H1 (cell line): Measurements from ENCODE around the gene ABCC10. TPM values are rescaled to one million over a fixed set of nuclear protein-coding genes. Genes with fewer than 3 reads are reported as not detected.

Source experiments
- CTCF ChIA-PET: fragments of 300-600 bp; sonication (Branson Sonifier 250); formaldehyde crosslinking; loops from one replicate; lab custom pipeline; 2021; ENCODE audit not compliant: partially characterized antibody; lab: Charles Lee
- POLR2A ChIA-PET: fragments of 300-600 bp; sonication (Branson Sonifier 250); formaldehyde crosslinking; loops from one replicate; lab custom pipeline; 2021; ENCODE audit warnings: inconsistent platforms; ENCODE audit not compliant: partially characterized antibody; lab: Charles Lee
- DNase-seq, 2 experiments: peaks; one replicate each; pipeline versions ENCODE4 v3.0.0 to v3.0.0-alpha.2; 2010 to 2022; ENCODE audit warnings: low spot score in 2 of 2, low read depth in 1 of 2, mixed read lengths in 1 of 2
- FAIRE-seq: peaks from 2 replicates; lab custom pipeline; 2011; peaks lifted over from hg19 to GRCh38; lab: Jason Lieb, UNC
- H2AFZ ChIP-seq: 2 replicates; pipeline ENCODE4 v1.8.1; 2012; ENCODE audit warnings: low read length, inconsistent platforms
- H2AK5ac ChIP-seq: 2 replicates; pipeline ENCODE4 v1.6.1; 2013; ENCODE audit warnings: low read depth, low read length
- H2BK120ac ChIP-seq: replicated peaks from 2 replicates; pipeline ENCODE3; 2013; ENCODE audit warnings: low read depth, low read length, inconsistent platforms
- H2BK12ac ChIP-seq: 2 replicates; pipeline ENCODE4 v1.6.1; 2013; ENCODE audit warnings: low read depth, low read length
- H2BK15ac ChIP-seq: 2 replicates; pipeline ENCODE4 v1.6.1; 2013; ENCODE audit warnings: low read length
- H2BK20ac ChIP-seq: 2 replicates; pipeline ENCODE4 v1.6.1; 2013; ENCODE audit warnings: low read length
- H2BK5ac ChIP-seq: 2 replicates; pipeline ENCODE4 v1.6.1; 2013; ENCODE audit warnings: low read depth, low read length
- H3K14ac ChIP-seq: 2 replicates; pipeline ENCODE4 v1.6.1; 2013; ENCODE audit warnings: inconsistent platforms; ENCODE audit not compliant: insufficient read length
- H3K18ac ChIP-seq: 2 replicates; pipeline ENCODE4 v1.6.1; 2013; ENCODE audit warnings: low read length; ENCODE audit errors: extremely low read depth
- H3K23ac ChIP-seq: 2 replicates; pipeline ENCODE4 v1.6.1; 2013; ENCODE audit warnings: inconsistent platforms; ENCODE audit not compliant: insufficient read length
- H3K23me2 ChIP-seq: 2 replicates; pipeline ENCODE4 v1.6.1; 2013; ENCODE audit warnings: low read depth, low read length
- H3K27ac ChIP-seq: 2 replicates; pipeline ENCODE4 v1.6.1; 2011; ENCODE audit warnings: low read depth, low read length, inconsistent platforms
- H3K27me3 ChIP-seq, 4 experiments: replicated peaks in 1 of 4; 1 replicate in 1 of 4; 2 replicates in 3 of 4; pipeline versions ENCODE4 v1.6.1 to v1.8.1; 2011 to 2013; ENCODE audit warnings: low read length in 3 of 4, mild to moderate bottlenecking in 3 of 4, inconsistent platforms in 2 of 4, mixed read lengths in 2 of 4, moderate library complexity in 1 of 4; ENCODE audit not compliant: control insufficient read depth in 3 of 4, insufficient read depth in 3 of 4; ENCODE audit errors: extremely low read depth in 1 of 4
- H3K36me3 ChIP-seq, 4 experiments: 2 replicates each; pipeline versions ENCODE4 v1.6.1 to v1.8.1; 2011 to 2013; ENCODE audit warnings: mild to moderate bottlenecking in 4 of 4, low read length in 3 of 4, moderate library complexity in 2 of 4, control low read depth in 1 of 4, inconsistent platforms in 1 of 4; ENCODE audit not compliant: insufficient read depth in 4 of 4, control insufficient read depth in 2 of 4
- H3K4ac ChIP-seq: replicated peaks from 2 replicates; pipeline ENCODE3; 2013; ENCODE audit warnings: low read length, low read depth, mixed read lengths, inconsistent platforms; ENCODE audit not compliant: insufficient read length
- H3K4me1 ChIP-seq, 4 experiments: replicated peaks in 1 of 4; 1 replicate in 1 of 4; 2 replicates in 3 of 4; pipeline versions ENCODE4 v1.6.1 to v1.8.1; 2011 to 2013; ENCODE audit warnings: low read length in 3 of 4, inconsistent platforms in 2 of 4, mixed read lengths in 1 of 4; ENCODE audit not compliant: insufficient read depth in 4 of 4, control insufficient read depth in 3 of 4
- H3K4me2 ChIP-seq, 2 experiments: 2 replicates each; pipeline versions ENCODE4 v1.6.1 to v1.8.1; 2011 to 2013; ENCODE audit warnings: low read depth in 2 of 2, low read length in 2 of 2, control low read depth in 1 of 2, inconsistent platforms in 1 of 2, mild to moderate bottlenecking in 1 of 2; ENCODE audit not compliant: insufficient read depth in 1 of 2
- H3K4me3 ChIP-seq, 4 experiments: fragments of 200-600, 300-600 bp in 1 of 4; sonication (generic), shearing (Covaris generic), sonication (Bioruptor Twin) in 1 of 4; 2 replicates each; pipeline versions ENCODE4 v1.5.1 to v1.8.1; 2011 to 2016; ENCODE audit warnings: low read length in 4 of 4, low read depth in 3 of 4, control low read depth in 2 of 4, inconsistent platforms in 2 of 4, mild to moderate bottlenecking in 2 of 4, mixed read lengths in 1 of 4, moderate library complexity in 1 of 4; ENCODE audit not compliant: insufficient read depth in 2 of 4; ENCODE audit errors: extremely low read depth in 1 of 4
- H3K56ac ChIP-seq: replicated peaks from 2 replicates; pipeline ENCODE3; 2013; ENCODE audit warnings: low read depth, mild to moderate bottlenecking, mixed read lengths, low read length, inconsistent platforms; ENCODE audit not compliant: insufficient read length
- H3K79me1 ChIP-seq: 2 replicates; pipeline ENCODE4 v1.6.1; 2013; ENCODE audit warnings: low read depth, low read length, control low read depth
- H3K79me2 ChIP-seq, 2 experiments: 2 replicates each; pipeline versions ENCODE4 v1.6.1 to v1.8.1; 2012 to 2013; ENCODE audit warnings: low read length in 2 of 2, mild to moderate bottlenecking in 2 of 2, inconsistent platforms in 1 of 2; ENCODE audit not compliant: insufficient read depth in 2 of 2, control insufficient read depth in 1 of 2
- H3K9ac ChIP-seq, 4 experiments: replicated peaks in 1 of 4; 1 replicate in 1 of 4; 2 replicates in 3 of 4; pipeline versions ENCODE4 v1.6.1 to v1.8.1; 2011 to 2013; ENCODE audit warnings: low read depth in 3 of 4, low read length in 3 of 4, control low read depth in 2 of 4, mild to moderate bottlenecking in 2 of 4, moderate library complexity in 2 of 4, inconsistent platforms in 1 of 4; ENCODE audit errors: extremely low read depth in 1 of 4
- H3K9me3 ChIP-seq, 2 experiments: 2 replicates each; pipeline versions ENCODE4 v1.6.1 to v1.8.1; 2012 to 2013; ENCODE audit warnings: mild to moderate bottlenecking in 2 of 2, moderate library complexity in 2 of 2, control low read depth in 1 of 2, inconsistent platforms in 1 of 2, low read depth in 1 of 2, low read length in 1 of 2, mixed read lengths in 1 of 2; ENCODE audit not compliant: insufficient read depth in 2 of 2
- H4K20me1 ChIP-seq, 2 experiments: replicated peaks in 1 of 2; 2 replicates each; pipeline versions ENCODE3 to v1.8.1; 2011 to 2013; ENCODE audit warnings: inconsistent platforms in 2 of 2, low read length in 2 of 2, mild to moderate bottlenecking in 1 of 2; ENCODE audit not compliant: insufficient read depth in 2 of 2, control insufficient read depth in 1 of 2
- H4K5ac ChIP-seq: 2 replicates; pipeline ENCODE4 v1.6.1; 2013; ENCODE audit warnings: low read length, low read depth, mixed read lengths, inconsistent platforms; ENCODE audit not compliant: insufficient read length
- H4K8ac ChIP-seq: 2 replicates; pipeline ENCODE4 v1.8.0; 2013; ENCODE audit warnings: mild to moderate bottlenecking, moderate library complexity, low read length, inconsistent platforms; ENCODE audit not compliant: insufficient read depth; ENCODE audit errors: extremely low read depth
- H4K91ac ChIP-seq: replicated peaks from 2 replicates; pipeline ENCODE3; 2013; ENCODE audit warnings: low read length, mixed read lengths, inconsistent platforms; ENCODE audit not compliant: insufficient read length
- CEBPB ChIP-seq: IDR thresholded peaks from 2 replicates; pipeline ENCODE4 v1.6.1; 2012; ENCODE audit warnings: low read depth, low read length
- CREB1 ChIP-seq: IDR thresholded peaks from 2 replicates; pipeline ENCODE4 v1.6.1; 2012; ENCODE audit warnings: inconsistent platforms
- FOSL1 ChIP-seq: IDR thresholded peaks from 2 replicates; pipeline ENCODE4 v1.6.1; 2011; ENCODE audit warnings: mild to moderate bottlenecking, low read depth, low read length, moderate library complexity; ENCODE audit not compliant: insufficient read depth
- RBBP5 ChIP-seq: IDR thresholded peaks from 2 replicates; pipeline ENCODE4 v1.7.1; 2012; ENCODE audit warnings: low read depth, mild to moderate bottlenecking, inconsistent platforms, low read length, moderate library complexity, borderline replicate concordance
- RNF2 ChIP-seq: fragments of 200-900, 300-1000 bp; sonication (generic); IDR thresholded peaks from 2 replicates; pipeline ENCODE4 v1.7.1; 2016; ENCODE audit warnings: borderline replicate concordance, low read depth, mild to moderate bottlenecking, antibody characterized with exemption, low read length; ENCODE audit not compliant: poor library complexity, severe bottlenecking; ENCODE audit errors: missing control alignments
- RXRA ChIP-seq: IDR thresholded peaks from 2 replicates; pipeline ENCODE4 v1.6.1; 2011; ENCODE audit warnings: low read depth, mild to moderate bottlenecking, low read length, moderate library complexity; ENCODE audit not compliant: insufficient read depth
- SP4 ChIP-seq: IDR thresholded peaks from 2 replicates; pipeline ENCODE4 v1.6.1; 2012; ENCODE audit warnings: low read length, inconsistent platforms
- SRF ChIP-seq: IDR thresholded peaks from 2 replicates; pipeline ENCODE4 v1.6.1; 2011; ENCODE audit warnings: mild to moderate bottlenecking, low read depth, low read length, moderate library complexity
- TAF1 ChIP-seq: IDR thresholded peaks from 2 replicates; pipeline ENCODE4 v1.6.1; 2011; ENCODE audit warnings: mild to moderate bottlenecking, low read depth, low read length
- WGBS, 2 experiments: shearing (Covaris generic) in 1 of 2; methylation state at CpG; one replicate each; pipeline versions ENCODE4 v1.1.6 to v1.1.7; 2013 to 2015; ENCODE audit warnings: low lambda C conversion rate in 2 of 2, mixed read lengths in 2 of 2, inconsistent platforms in 1 of 2, low coverage in 1 of 2, missing lambda C conversion rate in 1 of 2; ENCODE audit not compliant: insufficient replicate concordance in 2 of 2, insufficient coverage in 1 of 2, insufficient read length in 1 of 2; ENCODE audit errors: extremely low coverage in 1 of 2, missing lambda C conversion rate in 1 of 2; 5-methylcytosine and 5-hydroxymethylcytosine counted together
- polyA plus RNA-seq, 7 experiments: library from polyadenylated mRNA; depleted of rRNA in 3 of 7; stranded (reverse) in 5 of 7; unstranded in 2 of 7; fragments of >200 nt in 5 of 7; fragments of 200-250 nt in 2 of 7; gene quantifications; 1 replicate in 5 of 7; 2 replicates in 1 of 7; 4 replicates in 1 of 7; pipeline versions ENCODE4 v1.2.1 to v1.2.3, GENCODE V29; 2011 to 2013; ENCODE audit warnings: missing spikeins in 2 of 7, mixed read lengths in 2 of 7
- total RNA-seq: library from RNA; stranded (reverse); fragmentation: NEBNext Ultra II Directional; extraction: Animal tissue kit (Norgen Biotek cat#: 25700); gene quantifications from 2 replicates; pipeline ENCODE4 v1.2.1, GENCODE V29; 2021

The ABCC10 gene
- total and polyA plus RNA-seq, 2 of the 8 experiments (the other 6 are each of a cell fraction or from before 2014, with no cell fraction given), result 15.5 to 24.6 TPM

GRCh38 chr6:43450699-43451131 is 23.4 kb downstream of the ABCC10 start:
- WGBS, 2 experiments, result 94% methylated on average over 13 of the region's 13 CpGs; no CpG with 5 or more reads in 1 of the 2 experiments
- H2BK120ac ChIP-seq, result no peak overlapping the region
- no peak for DNase-seq
- H3K18ac ChIP-seq, result no peak overlapping the region
- no peak overlapping the region for H2BK5ac ChIP-seq
- H3K36me3 ChIP-seq, result peaks cover 0 to 19% (median 2%) of the 10 kb centered on the region in 4 experiments; a peak in 6 of 8 replicates
- TF ChIP-seq RNF2 (no peak), CREB1 (no peak), TAF1 (no peak), SP4 (no peak), RBBP5 (no peak), FOSL1 (no peak), RXRA (no peak), SRF (no peak), CEBPB (no peak)
- H2BK15ac ChIP-seq, result no peak overlapping the region
- no peak for FAIRE-seq
- H3K9me3 ChIP-seq, result no peaks in the 10 kb centered on the region
- H3K4me3 ChIP-seq, result no peak overlapping the region
- H4K5ac ChIP-seq, result no peak overlapping the region
- no peak overlapping the region for H3K56ac ChIP-seq
- no peak overlapping the region for H2BK20ac ChIP-seq
- H3K23me2 ChIP-seq, result peaks cover 5% of the 10 kb centered on the region; the same call in 1 of the 2 replicates
- H3K9ac ChIP-seq, result no peak overlapping the region
- H3K4ac ChIP-seq, result no peak overlapping the region
- H3K27ac ChIP-seq, result no peak overlapping the region
- H4K91ac ChIP-seq, result no peak overlapping the region
- H2AK5ac ChIP-seq, result no peak overlapping the region
- H3K14ac ChIP-seq, result no peak overlapping the region
- no peak overlapping the region for H3K23ac ChIP-seq
- H3K4me2 ChIP-seq, result no peak overlapping the region
- H2AFZ ChIP-seq, result no peak overlapping the region
- POLR2A ChIA-PET, result interaction anchor here (0.6 to 5.2 kb wide), 3 partner anchors 13 to 66 kb away, joined by 3 to 34 read pairs (median 3); partner anchors contain the start of genes POLR1C and YIPF3
- peaks cover 0 to 4% of the 10 kb centered on the region in 2 experiments for H4K20me1 ChIP-seq
- no peak overlapping the region for H4K8ac ChIP-seq
- CTCF ChIA-PET, result interaction anchor here (21.2 kb wide), 1 partner anchor 44 kb away, joined by 495 read pairs; the partner anchor contains the start of gene LRRC73
- H3K79me1 ChIP-seq, result no peaks in the 10 kb centered on the region
- peaks cover 3 to 11% (median 6%) of the 10 kb centered on the region in 4 experiments for H3K27me3 ChIP-seq
- peaks cover 0 to 3% (median under 1%) of the 10 kb centered on the region in 4 experiments; a peak in 3 of 7 replicates for H3K4me1 ChIP-seq
- H3K79me2 ChIP-seq, result no peaks in the 10 kb centered on the region
- no peak overlapping the region for H2BK12ac ChIP-seq
